HG02798 (cell line): ENCODE measurements around the gene PDE1C.
"Not testable (repeated sequence)": the region's sequence is repeated elsewhere in the genome, so short reads cannot be mapped to it uniquely, and the experiment has no call there.

Experiments used
- ATAC-seq: cut with Tn5 transposase; IDR thresholded peaks from one replicate; pipeline ENCODE4 v1.9.1; 2021; ENCODE audit warnings: mild to moderate bottlenecking; ENCODE audit not compliant: unreplicated experiment, poor library complexity

The PDE1C gene

DNA sequence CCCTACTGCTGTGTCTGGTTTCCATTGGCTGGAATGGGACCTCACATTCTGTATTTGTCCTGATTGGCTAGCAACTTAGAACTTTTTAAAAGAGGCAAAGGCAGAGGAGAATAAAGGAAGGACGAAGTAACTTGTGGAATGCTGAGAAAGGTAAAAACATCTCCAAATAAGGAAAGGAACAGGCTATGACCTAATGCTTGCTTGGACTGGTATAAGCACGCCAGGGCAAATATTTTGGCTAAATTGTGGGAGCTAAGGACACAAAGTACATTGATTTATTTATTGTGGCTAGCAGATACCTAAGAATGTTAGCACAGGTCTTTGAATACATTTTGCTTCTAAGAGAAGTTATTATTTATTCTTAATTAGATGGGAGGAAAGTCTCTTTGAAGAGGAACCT, 56.7 kb downstream of the PDE1C start:
- ATAC-seq, result not testable (repeated sequence)

DNA sequence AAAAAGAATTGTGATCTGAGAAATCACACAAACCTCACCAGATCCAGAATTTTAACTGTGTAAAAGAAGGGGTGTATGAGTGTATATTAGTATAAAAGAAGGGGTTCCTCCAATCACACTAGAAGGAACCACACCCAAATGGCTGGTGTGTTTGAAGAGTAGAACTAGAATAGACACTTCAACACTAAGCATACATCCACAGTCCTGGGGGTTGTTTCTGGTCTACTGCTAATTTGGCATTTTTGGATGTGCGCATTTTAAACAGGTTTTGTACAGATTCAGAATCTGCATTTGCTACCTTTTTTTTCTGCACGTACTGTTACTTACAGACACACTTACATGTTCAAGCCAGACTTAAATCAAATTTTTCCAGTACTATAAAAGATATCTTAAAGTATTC, 64.6 kb downstream of the PDE1C start:
- ATAC-seq, result no peak

DNA sequence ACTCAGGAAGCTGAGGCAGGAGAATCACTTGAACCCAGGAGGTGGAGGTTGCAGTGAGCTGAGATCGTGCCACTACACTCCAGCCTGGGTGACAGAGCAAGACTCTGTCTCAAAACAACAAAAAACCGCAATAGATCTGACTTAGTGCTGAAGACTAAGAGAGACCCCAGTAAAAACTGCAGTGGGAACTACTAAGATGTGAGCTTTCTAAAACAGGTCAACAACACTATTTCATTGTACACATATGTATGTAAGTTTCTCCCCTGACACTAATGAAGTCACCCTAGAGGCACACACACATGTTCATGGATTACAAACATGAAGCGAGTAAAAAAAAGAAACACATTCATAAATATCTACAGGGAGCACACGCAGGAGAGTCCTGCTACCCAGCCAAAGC, 68.3 kb downstream of the PDE1C start:
- ATAC-seq, result no peak

DNA sequence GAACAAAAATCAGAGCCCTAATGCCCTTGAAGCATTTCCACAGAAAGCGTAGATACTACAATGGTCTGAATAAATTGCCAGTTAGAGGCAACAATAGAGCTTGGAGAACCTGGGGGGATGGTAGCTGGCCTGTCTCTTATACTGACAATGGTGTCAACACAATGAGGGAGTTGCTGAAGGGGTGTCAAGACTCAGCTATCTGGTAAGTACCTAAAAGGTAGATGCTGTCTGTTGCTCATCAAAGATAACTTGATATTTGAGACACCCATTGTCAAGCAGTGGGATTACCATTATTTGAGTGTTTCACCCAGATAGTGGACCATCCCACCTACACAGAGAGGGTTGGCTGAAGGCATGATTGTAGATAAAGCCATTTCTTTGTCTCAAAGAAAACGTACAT, 72.8 kb downstream of the PDE1C start:
- ATAC-seq, result no peak

- ATAC-seq, result no peak
Measured at GRCh38 chr7:31995134-31995533, 75.1 kb downstream of the PDE1C start.

DNA sequence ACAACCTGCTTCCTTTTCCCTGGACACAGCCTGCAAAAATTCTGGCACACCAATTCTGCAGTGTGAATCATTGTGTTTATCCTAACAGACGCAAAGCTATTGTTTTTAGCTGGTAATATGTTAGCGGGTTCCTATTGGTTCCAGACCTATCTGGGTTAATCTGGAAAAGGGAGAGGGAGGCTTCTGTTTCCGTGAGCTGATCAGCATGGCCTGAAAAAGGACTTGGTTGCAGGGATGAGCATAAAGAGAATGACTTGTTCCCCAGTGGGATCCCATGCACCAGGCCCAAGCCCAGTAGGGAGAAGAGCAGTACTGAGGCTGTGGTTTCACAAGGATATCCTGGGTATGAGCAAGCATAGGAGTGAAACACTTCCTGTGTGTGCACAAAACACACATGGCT, 78.4 kb downstream of the PDE1C start:
- ATAC-seq, result no peak

DNA sequence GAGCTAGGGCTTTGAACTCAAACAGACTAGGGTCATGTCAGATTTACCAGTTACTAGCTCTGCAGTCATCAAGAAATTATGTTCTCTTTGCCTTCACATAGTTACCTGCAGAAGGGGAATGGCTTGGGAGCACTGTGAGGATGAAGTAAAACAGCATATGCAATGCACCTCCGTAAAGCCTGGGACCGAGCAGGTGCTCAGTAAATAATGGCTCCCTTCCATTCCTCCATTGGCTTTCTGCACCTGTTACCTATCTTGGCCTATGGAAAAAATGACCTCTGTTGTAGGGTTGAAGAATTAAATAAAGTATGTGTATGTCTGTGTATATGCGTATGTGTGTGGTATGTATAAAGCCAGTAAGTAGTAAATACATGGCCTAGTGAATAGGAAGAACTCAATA, 78.8 kb downstream of the PDE1C start:
- no peak for ATAC-seq

DNA sequence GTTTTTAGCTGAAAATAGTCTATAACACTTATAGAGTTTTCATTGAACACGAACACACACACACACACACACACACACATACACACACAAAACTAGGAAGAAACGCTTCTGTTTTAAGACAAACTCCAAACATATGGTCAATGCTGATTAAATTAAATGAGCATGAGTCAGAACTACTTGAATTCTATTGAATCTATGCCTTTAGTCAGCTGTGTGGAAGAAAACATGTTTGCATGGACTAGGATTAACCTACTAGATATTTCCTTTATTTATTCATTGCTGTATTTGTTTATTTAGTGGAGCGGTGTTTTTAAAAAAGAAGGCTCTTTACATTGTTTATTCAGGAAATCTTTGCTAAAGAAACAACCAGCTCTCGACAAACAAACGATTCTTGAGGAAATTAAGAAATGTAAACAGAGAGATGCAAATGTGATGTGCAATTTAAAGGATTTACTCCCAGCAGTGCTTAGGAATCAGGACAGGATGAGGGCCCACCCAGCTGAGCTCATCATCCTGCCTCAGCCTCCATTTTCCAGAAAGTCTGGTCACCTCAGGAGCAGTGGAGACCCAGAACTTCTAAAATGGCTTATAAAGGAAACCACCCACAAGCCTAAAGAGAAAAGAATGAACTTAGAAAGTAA, 83.2 kb downstream of the PDE1C start:
- ATAC-seq, result no peak

DNA sequence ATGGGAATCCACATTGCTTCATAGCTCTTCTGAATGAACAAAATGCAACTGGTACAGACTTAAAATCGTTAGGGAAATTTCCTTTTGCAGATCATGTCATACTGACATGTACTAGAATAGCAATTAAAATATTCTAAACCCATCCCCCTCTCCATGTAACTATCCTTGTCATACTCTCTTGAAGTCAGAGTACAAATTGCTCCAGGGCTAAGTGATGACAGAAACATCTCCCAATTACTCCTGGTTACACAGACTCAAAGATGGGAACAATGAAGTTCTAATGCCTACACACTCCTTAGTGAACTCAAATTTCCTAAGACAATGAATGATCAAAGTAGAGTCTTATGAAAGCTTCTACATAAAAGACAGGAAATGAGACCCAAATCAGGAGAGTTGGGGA, 87.2 kb downstream of the PDE1C start:
- ATAC-seq, result no peak

GRCh38 chr7:31981874-31982390, 88.3 kb downstream of the PDE1C start:
- ATAC-seq, result no peak

- no peak for ATAC-seq
Measured at GRCh38 chr7:31979690-31980330, 90.4 kb downstream of the PDE1C start.

DNA sequence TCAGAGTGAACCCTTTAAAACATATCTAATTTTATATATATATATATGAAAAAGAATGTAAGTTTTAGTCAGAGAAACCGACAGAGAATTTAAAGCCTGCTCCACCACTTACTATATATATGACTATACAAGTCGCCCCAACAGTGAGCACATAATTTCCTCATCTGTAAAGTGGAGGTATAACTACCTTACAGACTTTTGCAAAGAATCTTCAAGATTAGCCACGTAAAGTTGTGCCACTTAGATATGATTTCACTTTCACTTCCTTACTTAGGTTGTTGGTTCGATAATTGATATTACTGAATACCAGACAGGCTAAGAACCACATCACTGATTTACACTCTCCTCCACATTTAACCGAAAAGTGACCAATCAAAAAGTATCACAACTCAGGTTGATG, 94.7 kb downstream of the PDE1C start:
- ATAC-seq, result no peak

DNA sequence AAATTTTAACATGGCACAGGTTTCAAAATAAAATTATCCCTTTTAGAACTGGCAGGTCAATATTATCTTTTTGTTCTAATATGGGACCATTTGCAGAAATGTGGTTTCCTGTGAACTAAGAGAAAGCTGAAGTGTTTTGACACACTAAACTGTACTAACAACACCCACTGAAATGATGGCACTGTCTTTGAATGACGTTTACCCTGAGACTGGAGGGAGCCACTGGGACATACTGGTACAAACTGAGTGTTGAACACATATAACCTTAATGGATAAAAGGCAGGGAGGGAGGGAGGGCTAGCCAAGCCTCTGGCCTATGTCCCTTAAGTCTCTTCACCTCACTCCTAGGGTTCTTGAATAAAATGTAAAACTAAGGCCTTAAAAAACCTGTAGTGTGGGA, 95.9 kb downstream of the PDE1C start:
- ATAC-seq, result no peak

GRCh38 chr7:31971049-31971667, 99.0 kb downstream of the PDE1C start:
- ATAC-seq, result no peak

GRCh38 chr7:31970501-31970900, 99.7 kb downstream of the PDE1C start:
- ATAC-seq, result no peak

GRCh38 chr7:31963569-31964175, 106.5 kb downstream of the PDE1C start:
- no peak for ATAC-seq

DNA sequence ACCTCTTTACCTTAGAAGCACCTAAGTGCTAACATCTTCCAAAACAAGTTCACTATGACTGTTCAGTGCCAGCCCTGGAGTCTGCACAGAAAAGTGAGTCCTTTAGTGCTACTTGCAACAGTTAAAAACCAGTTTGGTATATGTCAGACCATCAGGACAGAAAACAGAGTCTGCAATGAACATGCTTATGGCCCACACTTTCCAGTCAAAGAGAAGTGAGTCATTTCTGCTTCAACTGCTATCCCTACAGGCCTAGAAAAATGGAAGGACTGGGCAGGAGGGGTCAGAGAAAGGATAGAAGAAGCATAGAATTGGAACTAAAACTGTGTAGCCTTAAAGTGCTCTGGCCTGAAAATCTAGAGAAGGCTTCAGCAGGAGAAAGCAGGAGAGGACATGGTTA, 108.0 kb downstream of the PDE1C start:
- ATAC-seq, result no peak

DNA sequence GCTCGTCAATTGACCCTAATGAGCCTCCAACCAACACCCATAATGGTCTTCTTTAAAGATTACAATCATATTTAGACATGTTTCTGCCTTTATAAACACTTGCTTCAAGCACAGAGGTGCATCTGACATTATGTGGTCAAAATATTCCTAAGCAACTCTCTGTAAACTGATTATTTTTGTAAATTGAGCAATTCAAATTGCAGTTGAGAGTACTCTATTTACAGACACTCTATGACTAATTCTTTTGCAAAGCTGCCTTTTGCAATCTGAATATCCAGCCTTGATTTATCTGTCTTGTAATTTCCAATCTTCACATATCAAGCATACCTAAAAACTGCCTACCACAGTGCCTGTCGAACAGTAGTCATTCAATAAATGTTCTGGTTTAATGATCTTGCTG, 112.0 kb downstream of the PDE1C start:
- ATAC-seq, result no peak

DNA sequence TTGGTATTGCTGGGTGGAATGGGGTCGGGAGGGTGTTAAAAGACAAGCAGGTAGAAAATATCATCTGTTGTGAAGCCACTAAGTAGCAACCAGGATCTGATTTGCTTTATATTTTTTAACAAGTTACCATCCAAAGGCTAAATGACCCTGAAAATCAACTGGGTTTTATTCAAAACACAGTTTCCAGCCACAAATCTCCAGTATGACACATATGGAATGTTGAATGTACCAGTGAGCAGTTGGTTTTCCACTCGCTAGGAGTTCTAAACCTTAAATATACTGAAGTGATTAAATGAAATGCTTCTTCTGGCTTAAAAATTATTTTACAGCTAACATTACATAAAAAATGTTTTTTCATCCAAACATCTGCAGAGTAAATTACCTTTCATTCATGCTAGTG, 112.5 kb downstream of the PDE1C start:
- no peak for ATAC-seq

- no peak for ATAC-seq
Measured at GRCh38 chr7:31957090-31957720, 113.0 kb downstream of the PDE1C start.

- no peak for ATAC-seq
Measured at GRCh38 chr7:31955641-31956040, 114.6 kb downstream of the PDE1C start.
